Testis (tissue), 3 donors: Measurements from ENCODE around the gene FOXF2. TPM values are rescaled to one million over a fixed set of nuclear protein-coding genes. Genes with fewer than 3 reads are reported as not detected.

Source experiments
- DNase-seq: peaks from one replicate; pipeline ENCODE4 v3.0.0-alpha.2; 2019
- H3K27ac ChIP-seq, 2 donors: fragments of 200-600 bp; sonication (generic); one replicate each; pipeline ENCODE4 v1.5.1; 2019
- H3K27me3 ChIP-seq: fragments of 200-600 bp; sonication (generic); one replicate; pipeline ENCODE4 v1.5.1; 2019
- H3K36me3 ChIP-seq: fragments of 200-600 bp; sonication (generic); one replicate; pipeline ENCODE4 v1.5.1; 2017; ENCODE audit warnings: low read depth; ENCODE audit errors: missing control alignments
- H3K4me1 ChIP-seq: fragments of 200-600 bp; sonication (generic); one replicate; pipeline ENCODE4 v1.5.1; 2019
- H3K4me3 ChIP-seq, 2 donors: fragments of 200-600 bp; sonication (generic); one replicate each; pipeline ENCODE4 v1.5.1; 2017 to 2019
- H3K9me3 ChIP-seq: fragments of 200-600 bp; sonication (generic); one replicate; pipeline ENCODE4 v1.5.1; 2017
- CTCF ChIP-seq, 3 experiments: fragments of 450-650 bp in 2 of 3; fragments of 200-600 bp in 1 of 3; sonication (generic) in 1 of 3; IDR thresholded peaks; one replicate each; pipeline ENCODE4 v1.5.1; 2016 to 2019; ENCODE audit warnings: antibody characterized with exemption in 3 of 3, mild to moderate bottlenecking in 2 of 3, moderate library complexity in 1 of 3
- POLR2A ChIP-seq: fragments of 450-650 bp; IDR thresholded peaks from one replicate; pipeline ENCODE4 v1.6.1; 2017; ENCODE audit warnings: antibody characterized with exemption, mild to moderate bottlenecking, moderate library complexity
- WGBS, 2 donors: methylation state at CpG; one replicate each; pipeline ENCODE4 v1.1.5; 2018; 5-methylcytosine and 5-hydroxymethylcytosine counted together
- intact Hi-C: fragments of 100-400 bp; cut with DNase I; formaldehyde crosslinking; loops from one replicate; pipeline ENCODE4 v1.15.1; 2023; ENCODE audit warnings: low total_unique reads
- polyA plus RNA-seq: library from polyadenylated mRNA; stranded (reverse); fragments of 350-450 nt; fragmentation: Illumina TruSeq; extraction: RNeasy Lipid Tissue Mini Kit (QIAGEN cat#74804); gene quantifications from one replicate; pipeline ENCODE4 v1.2.3, GENCODE V29; 2014; ENCODE audit warnings: low read depth, low replicate concordance; ENCODE audit not compliant: insufficient read depth
- total RNA-seq, 2 donors: library from RNA; depleted of rRNA; stranded (reverse); fragments of >200 nt; gene quantifications; one replicate each; pipeline ENCODE4 v1.2.3, GENCODE V29; 2016

The FOXF2 gene
- total and polyA plus RNA-seq, 3 donors from 2014 or later = 1.2 to 4.7 (median 3.3) TPM

GRCh38 chr6:1363298-1363697 is 26.1 kb upstream of the FOXF2 start:
- H3K27ac ChIP-seq = no peak overlapping the region
- TF ChIP-seq CTCF (IDR thresholded peaks at IDR 0.05) (no peak), POLR2A (no peak)
- H3K4me3 ChIP-seq = no peak overlapping the region
- no peaks in the 10 kb centered on the region for H3K9me3 ChIP-seq
- WGBS, 2 donors = 88 to 96% methylated on average over 4 of the region's 4 CpGs
- H3K27me3 ChIP-seq = no peaks in the 10 kb centered on the region
- DNase-seq = no peak
- intact Hi-C loops = no loop called here
- no peaks in the 10 kb centered on the region for H3K4me1 ChIP-seq
- no peaks in the 10 kb centered on the region for H3K36me3 ChIP-seq

GRCh38 chr6:1363729-1364572 is 25.4 kb upstream of the FOXF2 start:
- DNase-seq = no peak
- H3K9me3 ChIP-seq = no peaks in the 10 kb centered on the region

DNA sequence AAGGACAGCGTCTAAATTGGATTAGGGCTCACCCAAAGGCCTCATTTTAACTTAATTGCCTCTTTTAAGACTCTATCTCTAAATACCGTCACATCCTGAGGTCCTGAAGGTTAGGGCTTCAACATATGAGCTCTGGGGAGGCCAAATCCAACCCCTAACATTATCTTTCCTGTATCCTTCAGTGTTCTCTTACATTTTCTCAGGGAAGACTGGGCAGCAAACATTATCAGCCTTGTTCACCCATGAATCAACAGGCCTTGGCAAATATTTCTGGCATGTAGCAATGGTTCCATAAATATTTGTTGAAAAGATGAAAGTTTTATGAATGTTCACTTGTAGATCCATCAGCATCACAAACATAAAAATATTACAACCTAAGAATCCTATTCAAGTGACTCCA is 24.6 kb upstream of the FOXF2 start:
- Histone ChIP-seq H3K27me3 (no peaks in the 10 kb centered on the region), H3K36me3 (no peaks in the 10 kb centered on the region), H3K9me3 (no peaks in the 10 kb centered on the region), H3K4me3 (no peak overlapping the region), H3K4me1 (no peaks in the 10 kb centered on the region), H3K27ac (no peak overlapping the region)
- TF ChIP-seq CTCF (IDR thresholded peaks at IDR 0.05) = no peak
- TF ChIP-seq POLR2A = no peak
- WGBS, 2 donors = 73 to 83% methylated on average over 2 of the region's 2 CpGs
- intact Hi-C loops = no loop called here
- no peak for DNase-seq

More at GRCh38 chr6:1363729-1364572, 25.4 kb upstream of the FOXF2 start:
- H3K36me3 ChIP-seq = no peaks in the 10 kb centered on the region
- H3K27me3 ChIP-seq = no peaks in the 10 kb centered on the region
- H3K27ac ChIP-seq = no peak overlapping the region
- TF ChIP-seq CTCF (IDR thresholded peaks at IDR 0.05) (no peak), POLR2A (no peak)
- WGBS, 2 donors = 51 to 60% methylated on average over 16 of the region's 16 CpGs
- H3K4me1 ChIP-seq = no peaks in the 10 kb centered on the region
- intact Hi-C loops = no loop called here
- no peak overlapping the region for H3K4me3 ChIP-seq

GRCh38 chr6:1365686-1366085 is 23.7 kb upstream of the FOXF2 start:
- intact Hi-C loops = no loop called here
- no peak for DNase-seq
- 69 to 72% methylated on average over 6 of the region's 6 CpGs for WGBS, 2 donors

More at GRCh38 chr6:1365686-1366085, 23.7 kb upstream of the FOXF2 start:
- no peak for TF ChIP-seq POLR2A
- no peak for TF ChIP-seq CTCF (IDR thresholded peaks at IDR 0.05)
- H3K9me3 ChIP-seq = no peaks in the 10 kb centered on the region
- no peak overlapping the region for H3K4me3 ChIP-seq
- no peaks in the 10 kb centered on the region for H3K4me1 ChIP-seq
- no peaks in the 10 kb centered on the region for H3K27me3 ChIP-seq
- no peaks in the 10 kb centered on the region for H3K36me3 ChIP-seq
- H3K27ac ChIP-seq = no peak overlapping the region
